SHP77 treated with DMSO at 0.1 percent for 48 hours (cell line): ENCODE measurements around the gene CDC42BPB.

Source experiments
- DNase-seq: peaks from one replicate; lab custom pipeline; 2025; lab: John Stamatoyannopoulos, UW

The CDC42BPB gene

DNA sequence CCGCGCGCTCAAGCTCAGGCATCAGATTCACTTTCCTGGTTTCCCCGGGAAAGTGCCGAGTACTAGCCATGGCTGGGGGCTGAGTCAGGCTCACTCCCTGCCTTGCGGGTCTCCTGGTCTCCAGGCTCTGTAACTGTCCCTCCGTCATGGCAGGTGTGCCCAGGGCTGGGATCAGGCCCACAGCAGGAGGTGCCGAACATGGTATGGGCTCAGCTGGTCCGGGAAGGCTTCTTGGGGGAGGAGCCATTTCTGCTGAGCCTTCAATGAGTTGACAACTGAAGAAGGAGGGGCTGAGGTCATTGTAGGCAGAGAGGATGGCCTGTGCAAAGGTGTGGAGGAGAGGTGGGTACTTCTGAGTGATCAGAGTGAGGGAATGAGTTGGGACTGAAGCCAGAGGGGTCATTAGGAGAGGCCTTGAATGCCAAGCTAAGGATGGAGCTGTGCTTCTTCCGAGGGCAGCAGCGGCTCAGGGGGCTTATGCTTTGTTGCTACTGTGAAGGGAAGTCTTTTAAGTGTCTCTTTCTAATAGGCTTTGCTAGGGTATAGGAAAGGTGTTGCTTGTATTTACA is 37.9 kb upstream of the CDC42BPB start:
- DNase-seq = no peak

GRCh38 chr14:103094406-103095209 is 37.3 kb upstream of the CDC42BPB start, which contains the start of gene EXOC3L4:
Gene EXOC3L4, plus strand, starts transcription at chr14:103094725. Its CDS starts 5,495 bp downstream, at chr14:103100220.
- DNase-seq = no peak

DNA sequence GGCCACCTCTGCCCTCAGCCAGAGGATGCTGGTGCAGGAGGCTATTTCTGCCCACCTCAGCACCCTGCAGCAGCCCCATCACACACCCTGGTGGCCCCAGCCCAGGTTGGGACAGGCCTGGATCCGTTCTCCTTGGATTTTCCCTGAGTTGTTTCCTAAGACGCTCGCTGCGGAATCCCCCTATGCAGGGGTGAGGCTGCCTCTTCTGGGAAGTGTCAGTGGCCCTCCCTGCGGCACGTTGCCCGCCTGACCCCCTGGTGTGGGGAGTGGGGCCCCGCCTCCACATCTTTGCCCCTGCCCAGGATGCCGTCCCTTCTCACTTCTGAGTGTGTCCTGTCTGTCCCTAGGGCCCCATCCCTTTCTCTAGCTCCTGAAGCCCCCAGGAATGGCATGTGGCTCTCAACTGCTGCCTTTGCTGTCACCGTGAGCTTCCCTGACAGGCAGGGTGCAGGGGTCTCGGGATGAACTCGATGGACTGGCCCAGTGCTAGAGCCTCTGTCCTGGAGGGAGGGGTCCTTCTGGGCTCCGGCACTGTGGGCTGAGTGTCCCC is 36.6 kb upstream of the CDC42BPB start:
- no peak for DNase-seq

GRCh38 chr14:103091883-103092222 is 34.5 kb upstream of the CDC42BPB start:
- DNase-seq = no peak

GRCh38 chr14:103091041-103091882 is 33.9 kb upstream of the CDC42BPB start:
- no peak for DNase-seq

DNA sequence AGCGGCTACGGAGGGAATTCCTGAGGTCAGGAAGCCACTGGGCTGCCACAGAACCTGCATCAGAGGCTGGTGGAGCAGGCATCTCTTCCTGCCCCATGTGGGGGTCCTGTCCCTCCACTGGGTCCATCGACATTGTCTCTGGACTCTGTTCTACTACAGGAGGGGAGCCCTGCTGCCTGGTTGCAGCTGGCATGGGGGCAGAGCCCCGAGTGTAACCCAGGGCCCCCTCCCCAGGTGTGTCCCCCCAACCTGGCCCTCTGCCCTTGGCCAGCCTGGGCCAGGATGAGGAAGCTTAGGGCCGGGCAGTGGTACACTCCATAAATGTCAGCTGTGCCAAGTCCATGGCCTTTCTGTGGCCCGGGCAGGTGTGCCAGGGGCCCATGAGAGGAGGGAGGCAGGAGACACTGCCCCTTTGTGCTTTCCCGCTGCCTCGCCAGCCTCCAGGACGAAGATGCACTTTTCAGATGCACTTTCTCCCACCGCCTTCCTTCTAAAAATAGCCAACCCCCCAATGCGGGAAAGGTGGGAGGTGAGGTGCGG is 33.2 kb upstream of the CDC42BPB start:
- no peak for DNase-seq

- no peak for DNase-seq
Measured at GRCh38 chr14:103089386-103090335, 32.3 kb upstream of the CDC42BPB start.

DNA sequence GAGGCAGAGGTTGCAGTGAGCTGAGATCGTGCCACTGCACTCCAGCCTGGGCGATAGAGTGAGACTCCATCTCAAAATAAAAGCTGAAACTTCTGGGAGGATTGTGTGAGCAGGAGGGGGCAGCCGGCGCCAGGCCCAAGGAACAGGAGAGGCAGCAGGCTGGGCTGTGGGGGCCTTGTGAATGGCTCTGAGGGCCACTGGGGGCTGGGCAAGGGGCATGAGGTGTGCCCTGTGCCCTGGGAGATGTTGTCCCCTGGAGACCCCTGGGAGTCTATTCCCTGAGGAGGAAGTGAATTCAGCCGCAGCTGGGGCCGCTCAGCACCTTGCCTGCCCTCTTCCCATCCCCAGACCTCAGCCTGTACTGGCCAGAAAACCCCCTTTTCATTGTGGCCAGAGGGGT is 31.6 kb upstream of the CDC42BPB start:
- no peak for DNase-seq

DNA sequence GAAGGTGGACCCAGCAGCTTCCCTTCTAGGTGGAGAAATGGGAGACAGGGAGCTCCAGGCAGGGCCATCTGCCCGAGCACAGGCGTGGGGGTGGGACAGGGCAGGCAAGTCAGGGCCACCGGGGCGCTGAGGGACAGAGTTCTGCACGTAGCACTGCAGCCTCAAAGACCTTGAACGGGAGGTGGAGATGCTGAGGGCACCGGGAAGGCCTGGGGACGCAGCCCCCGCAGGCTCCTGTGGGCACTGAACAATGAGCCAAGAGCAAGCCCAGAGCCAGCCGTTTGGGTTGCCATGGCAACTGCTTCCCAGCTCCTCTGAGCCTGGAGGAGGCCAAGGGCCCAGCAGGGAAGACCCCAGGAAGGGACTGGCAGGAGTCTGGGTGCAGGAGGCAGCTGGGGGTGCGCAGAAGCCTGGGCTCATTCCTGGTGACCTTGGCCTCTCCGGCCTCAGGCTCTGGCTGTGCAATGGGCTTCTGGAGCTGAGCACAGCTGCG is 30.0 kb upstream of the CDC42BPB start:
- DNase-seq = no peak

- DNase-seq = no peak
Measured at GRCh38 chr14:103086771-103087342, 29.5 kb upstream of the CDC42BPB start.

DNA sequence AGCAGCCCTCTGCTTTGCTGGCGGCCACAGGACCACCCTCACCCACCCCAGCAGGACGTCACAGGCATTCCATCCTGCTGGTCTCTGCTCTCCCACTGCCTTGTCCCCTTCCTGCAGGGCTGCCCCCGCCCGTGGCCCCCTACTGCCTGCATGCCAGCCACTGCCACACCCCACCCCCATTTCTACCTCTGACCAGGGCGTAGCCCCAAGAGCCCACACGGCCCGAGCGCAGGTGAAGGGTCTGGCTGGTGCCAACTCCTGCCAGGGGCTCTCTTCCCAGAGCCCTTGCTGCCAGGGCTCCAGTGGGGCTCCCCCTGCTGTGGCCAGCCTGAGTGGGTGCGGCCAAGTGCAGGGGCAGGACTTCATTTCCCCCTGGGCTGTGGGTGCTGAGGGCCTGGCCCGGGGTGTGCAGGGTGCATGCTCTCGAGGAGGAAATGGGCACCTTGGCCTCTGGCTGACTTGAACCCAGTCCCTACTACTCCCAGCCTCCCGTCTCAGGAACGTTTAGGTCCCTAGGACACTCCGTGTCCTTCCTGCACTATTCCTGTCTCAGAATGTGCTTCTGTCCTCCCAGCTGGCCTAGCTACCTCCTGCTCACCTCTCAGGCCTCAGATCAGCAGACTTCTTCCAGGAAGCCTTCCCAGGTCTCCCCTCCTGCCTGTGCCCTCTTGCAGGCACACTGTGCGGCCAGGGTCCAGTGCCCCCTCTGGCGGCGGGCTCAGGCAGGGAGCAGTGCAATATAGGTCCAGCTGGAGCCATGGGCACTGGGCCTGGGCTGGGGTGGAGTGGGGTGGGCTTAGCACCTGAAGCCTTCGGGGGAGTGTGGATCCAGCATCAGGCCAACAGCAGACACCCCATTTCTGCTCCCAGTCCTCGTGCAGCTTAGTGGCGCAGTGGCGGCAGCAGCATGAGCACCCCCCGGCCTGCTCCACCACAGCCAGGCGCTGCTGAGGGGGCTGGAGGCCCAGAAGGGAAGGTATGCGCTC is 28.1 kb upstream of the CDC42BPB start:
- DNase-seq = no peak

DNA sequence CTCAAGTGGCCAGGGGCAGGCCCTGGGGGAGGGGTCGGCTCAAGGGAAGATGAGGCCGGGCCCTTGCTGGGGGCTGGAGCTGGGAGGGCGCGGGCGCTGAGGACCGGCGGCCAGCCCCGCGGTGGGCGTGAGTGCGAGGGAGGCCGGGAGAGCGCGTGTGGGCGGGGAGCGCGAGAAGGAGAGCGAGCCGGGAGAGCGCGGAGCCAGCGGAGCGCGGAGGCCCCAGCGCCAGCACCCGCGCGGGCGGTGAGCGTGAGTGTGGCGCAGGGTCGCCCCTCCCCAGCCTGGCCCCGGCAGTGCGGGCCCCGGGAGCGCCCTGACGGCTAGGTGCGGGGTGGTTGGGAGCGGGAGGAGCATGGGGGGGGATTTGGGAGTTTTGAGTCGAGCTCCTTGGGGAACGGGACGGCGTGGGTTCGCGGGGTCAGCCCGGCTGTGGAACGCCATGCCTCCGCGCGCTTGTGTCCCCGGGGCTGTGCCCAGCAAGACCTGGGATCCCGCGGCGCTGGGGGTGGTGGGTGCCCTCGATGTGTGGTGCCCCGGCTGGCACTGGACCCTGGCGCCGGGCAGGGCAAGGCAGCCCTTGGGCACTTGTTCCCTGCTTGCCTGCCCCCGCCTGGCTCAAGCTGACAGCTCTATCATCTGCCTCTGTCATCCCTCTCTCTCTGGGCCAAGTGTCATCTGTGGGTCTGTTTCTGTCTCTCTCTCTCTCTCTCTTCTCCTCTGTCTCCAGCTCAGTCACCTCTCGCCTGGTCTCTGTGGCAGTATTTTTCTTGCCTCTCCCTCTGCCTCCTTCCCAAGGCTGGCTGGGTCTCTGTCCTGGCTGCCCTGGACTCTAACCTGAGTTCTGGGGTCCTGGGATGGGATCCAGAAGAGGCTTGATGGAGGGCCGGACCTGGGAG is 26.9 kb upstream of the CDC42BPB start, which contains the start of gene LBHD2:
LBHD2 (plus strand) TSS at position 190 of the 899 bp plus-strand sequence. CDS start 1,803 bp downstream, outside the sequence.
- DNase-seq = no peak

GRCh38 chr14:103081951-103082350 is 24.6 kb upstream of the CDC42BPB start:
- no peak for DNase-seq

GRCh38 chr14:103078860-103079587 is 21.7 kb upstream of the CDC42BPB start:
- no peak for DNase-seq

GRCh38 chr14:103078420-103078749 is 21.0 kb upstream of the CDC42BPB start:
- peak; percentile 11 for DNase-seq

DNA sequence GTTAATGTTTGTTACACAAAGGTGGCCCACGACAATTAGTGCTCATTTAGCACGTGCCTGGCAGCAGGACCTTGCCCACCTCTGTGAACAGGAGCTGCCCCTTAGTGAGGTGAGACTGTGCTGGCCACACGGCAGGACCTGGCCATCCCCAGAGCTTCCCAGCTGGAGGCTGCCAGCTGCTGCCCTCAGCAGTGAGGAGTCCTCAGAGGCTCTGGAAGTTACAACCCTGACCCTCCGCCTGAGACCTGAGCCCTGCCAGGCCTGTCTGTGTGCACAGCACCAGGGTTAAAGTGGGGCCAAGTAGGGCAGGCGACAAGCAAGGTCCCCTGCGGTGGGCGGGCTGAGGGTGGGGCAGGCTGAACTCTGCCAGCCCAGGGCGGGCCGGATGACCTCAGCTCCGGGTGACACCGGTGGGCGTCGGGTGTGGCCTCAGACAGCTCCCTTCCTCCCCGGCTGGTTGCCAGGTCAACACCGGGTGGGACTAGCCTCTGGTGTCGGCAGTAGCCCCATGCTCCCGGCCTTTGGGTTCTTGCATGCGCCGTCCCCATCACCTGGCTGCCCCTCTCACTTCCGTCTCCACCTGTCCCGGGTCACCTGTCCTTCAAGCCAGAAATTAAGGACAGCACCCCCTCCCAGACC is 17.5 kb upstream of the CDC42BPB start:
- DNase-seq = no peak
